GM21717 (cell line): ENCODE results near the gene SDF4.

Source experiments
- ATAC-seq: cut with Tn5 transposase; IDR thresholded peaks from one replicate; pipeline ENCODE4 v1.9.1; 2021; ENCODE audit warnings: mild to moderate bottlenecking, moderate library complexity; ENCODE audit not compliant: unreplicated experiment

The SDF4 gene

DNA sequence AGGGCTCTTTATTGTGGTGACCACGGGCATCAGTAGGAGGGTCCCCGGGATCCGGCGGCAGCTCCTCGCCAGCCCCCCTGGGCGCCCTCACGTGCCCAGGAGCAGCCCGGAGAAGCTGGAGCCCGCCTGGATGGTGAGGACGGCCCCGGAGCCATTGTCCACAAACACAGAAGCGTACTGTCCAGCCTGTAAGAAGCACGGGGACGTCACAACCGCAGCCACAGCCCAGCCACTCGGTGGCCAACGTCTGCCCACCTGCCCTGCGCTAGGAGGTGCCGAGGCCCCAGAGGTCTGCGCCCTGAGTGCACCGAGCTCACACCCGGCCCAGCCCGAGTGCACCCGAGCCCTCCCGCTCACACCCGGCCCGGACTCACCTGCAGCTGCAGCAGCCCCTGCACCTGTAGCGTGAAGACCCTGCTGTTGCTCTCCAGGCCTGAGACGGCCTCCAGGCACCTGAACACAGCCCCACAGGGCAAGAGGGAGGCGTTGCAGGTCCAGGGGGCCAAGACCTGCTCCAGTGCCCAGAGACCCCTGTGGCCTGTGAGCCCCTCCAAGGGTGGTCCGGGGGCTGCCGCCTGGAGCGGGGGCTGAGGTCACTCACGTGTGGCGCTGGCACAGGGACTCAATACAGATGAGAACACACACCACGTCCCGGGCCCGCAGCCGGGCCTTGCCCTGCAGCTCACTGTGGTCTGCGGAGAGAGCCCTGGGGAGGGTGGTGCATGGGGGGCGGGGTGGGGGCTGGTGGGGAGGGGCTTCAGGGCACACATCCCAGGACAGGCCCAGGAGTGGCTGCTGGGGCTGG lies 10.9 kb upstream of the SDF4 start:
- ATAC-seq: no peak

- ATAC-seq: no peak
These were observed 9.9 kb upstream of the SDF4 start for GRCh38 chr1:1241588-1242219.

GRCh38 chr1:1240822-1241587 lies 9.2 kb upstream of the SDF4 start:
- no peak for ATAC-seq

DNA sequence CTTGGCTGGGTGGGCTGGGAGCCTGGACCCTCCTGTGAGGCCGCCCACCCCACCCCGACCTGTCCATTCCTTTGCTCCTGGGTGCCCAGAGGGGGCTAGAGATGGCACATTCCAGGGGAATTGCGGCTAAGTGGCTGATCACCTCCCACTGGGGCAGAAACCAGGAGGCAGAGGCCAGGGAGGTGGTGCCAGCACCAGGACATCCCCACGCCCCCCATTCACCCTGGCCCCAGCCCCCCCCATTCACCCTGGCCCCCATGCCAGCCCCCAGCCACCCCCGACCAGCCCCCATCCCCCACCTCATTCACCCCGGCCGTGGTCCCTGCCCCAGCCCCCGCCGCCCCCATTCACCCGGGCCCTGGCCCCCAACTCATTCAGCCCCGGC lies 8.5 kb upstream of the SDF4 start:
- ATAC-seq: no peak

DNA sequence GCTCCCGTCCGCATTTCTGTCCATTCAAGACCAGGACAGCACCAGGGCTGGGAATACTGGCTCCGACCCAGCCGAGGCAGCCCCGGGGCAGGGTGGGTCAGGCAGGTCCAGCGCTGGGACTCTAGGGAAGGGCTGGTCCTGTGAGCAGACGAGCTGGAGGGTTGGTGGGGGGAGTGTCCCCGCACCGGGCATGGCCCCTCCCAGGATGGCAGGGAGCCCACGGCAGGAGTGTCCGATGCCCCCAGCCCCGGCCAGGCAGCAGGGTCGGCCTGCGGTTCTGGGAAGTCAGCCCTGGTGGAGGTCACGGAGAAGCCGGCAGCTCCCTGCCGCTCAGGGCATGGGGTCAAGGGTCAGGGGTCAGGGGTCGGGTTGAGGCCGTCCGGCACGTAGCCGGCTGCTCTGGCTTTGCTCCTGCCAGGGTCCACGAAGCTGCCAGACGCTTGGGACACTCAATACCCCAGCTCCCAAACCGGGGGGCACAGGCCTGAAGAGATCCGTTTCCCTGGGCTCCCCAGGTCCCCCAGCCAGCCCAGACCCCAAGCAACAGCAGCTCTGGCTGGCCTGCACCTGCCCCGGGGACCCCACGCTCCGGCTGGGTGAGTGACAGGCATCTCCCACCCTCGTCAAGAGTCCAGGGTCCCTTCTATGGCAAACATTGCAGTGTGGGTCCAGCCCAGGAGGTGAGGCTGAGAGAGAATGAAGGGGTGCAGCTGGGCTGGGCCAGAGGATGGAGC lies 8.0 kb upstream of the SDF4 start:
- no peak for ATAC-seq

DNA sequence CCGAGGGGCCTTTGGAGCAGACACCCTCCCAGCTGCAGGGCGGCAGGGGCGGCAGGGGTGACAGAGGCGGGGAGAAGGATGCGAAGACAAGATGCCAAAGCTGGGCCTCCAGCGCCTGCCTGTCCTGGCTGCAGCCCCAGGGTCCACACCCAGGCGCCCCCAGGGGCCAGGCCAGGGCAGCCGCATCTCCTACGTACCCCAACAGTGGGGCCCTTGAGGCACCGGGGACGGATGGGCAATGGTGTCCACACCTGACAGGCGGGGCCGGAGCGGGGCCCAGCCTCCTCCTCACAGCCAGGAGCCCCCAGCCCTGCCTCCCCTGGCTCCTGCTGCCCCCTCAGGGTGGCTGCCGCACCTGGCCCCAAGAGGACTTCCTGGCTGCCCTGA lies 7.4 kb upstream of the SDF4 start:
- ATAC-seq: no peak

GRCh38 chr1:1238702-1239178 lies 6.9 kb upstream of the SDF4 start:
- ATAC-seq: no peak

DNA sequence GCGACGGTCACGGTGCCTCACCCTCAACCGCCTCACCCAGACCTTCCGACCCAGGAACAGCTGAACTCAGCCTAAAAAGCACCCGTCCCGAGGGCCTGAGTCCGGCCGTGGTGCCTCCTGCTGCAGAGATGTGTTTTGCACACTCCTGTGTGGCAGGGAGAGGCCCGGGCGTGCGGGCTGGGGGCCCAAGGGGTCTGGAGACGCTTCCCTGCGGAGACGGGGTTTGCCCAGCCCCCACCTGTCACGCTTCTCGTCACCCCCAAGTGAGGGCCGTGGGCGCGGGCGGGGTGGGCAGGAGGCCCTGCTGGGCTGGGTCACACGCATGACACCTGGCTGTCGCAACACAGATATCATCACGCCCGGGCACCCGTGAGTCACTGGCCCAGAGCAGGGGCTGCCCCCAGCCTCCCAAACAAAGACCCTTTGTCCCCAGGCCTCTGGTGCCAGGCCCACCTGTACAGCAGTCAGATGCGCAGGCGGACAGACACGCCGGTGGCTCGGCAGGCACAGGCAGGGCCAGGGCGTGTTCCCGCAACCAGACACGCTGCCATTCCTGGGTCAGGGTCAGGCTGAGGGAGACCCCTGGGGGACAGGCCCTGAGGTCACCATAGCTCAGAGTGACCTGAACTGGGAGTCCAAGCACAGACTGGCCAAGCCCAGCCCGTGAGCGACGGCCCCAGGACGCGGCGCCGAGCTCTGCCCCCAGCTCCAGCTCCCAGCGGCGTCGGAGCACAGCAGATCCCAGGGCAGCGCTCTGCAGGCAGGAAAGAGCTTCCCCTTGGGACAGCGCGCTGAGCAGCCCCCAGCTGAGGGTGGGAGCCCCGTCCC lies 6.3 kb upstream of the SDF4 start:
- ATAC-seq: no peak

DNA sequence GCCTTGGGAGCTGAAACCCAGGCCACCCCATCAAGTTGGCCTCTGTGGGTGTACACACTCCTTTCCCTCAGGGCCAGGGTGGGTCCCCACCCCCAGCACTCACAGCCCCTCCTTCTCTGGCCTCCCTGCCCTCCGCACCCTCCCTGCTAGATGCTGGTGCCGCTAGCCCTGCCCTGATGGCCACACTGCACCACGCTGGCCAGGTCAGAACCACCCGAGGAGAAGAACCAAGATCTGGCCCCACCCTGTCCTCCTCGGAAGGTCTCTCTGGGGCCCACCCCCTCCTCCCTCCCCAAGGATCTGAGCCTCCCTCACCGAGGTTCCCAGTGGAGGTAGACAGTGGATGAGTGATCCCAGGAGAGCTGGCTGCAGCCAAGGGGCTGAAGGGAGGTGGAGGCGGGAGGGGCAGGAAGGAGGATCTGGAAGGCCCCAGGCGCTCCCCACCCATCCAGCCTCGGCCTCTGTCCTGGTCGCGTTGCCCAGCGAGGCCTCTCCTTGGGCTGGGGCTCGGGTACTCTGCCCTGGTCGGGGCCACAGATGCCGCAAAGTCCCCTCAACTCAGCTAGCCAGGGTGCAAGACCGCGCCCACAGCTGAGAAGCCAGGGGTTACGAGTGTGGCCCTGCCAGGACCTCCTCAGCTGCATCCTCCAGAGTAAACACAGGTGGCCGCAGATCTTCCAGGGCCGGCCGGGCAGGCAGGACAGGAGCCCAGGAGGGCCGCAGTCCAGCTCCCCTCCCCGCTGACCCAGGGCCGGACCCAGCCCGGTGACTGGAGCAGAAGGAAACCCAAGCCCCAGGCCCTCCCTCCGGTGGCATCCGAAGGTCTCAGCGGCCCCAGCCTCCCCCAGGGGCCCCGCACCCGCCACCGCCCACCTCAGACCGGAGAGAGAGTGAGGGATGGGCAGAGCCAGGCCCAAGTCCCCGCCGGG lies 5.4 kb upstream of the SDF4 start:
- no peak for ATAC-seq

DNA sequence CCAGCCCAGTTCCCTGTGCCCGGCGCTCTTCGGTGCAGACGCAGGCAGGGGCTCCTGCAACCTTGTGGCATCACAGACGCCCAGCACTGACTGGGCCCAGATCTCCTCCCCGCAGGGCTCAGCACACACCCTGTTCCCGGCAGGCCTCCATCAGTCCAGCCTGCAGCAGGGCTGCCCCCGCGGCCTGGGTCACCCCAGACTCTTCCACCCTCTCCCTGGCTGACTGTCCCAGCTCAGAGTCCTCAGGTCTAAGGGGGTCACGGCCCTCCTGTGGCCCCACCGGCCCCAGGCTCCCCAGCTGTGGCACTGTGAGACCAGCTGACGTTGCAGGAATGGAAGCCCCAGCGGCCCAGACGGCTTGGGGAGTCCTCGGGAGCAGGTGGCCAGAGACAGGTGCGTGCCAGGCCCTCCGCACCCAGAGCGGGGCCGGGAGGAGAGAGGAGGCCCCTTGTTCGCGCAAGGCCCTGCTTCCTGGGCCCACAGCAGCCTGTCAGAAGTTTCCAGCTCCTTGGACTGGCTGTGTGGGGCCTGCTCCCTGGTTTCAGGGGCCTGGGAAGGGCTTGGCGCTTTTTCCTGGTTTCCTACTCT lies 4.5 kb upstream of the SDF4 start:
- ATAC-seq: no peak

GRCh38 chr1:1235016-1235744 lies 3.4 kb upstream of the SDF4 start:
- ATAC-seq: no peak

DNA sequence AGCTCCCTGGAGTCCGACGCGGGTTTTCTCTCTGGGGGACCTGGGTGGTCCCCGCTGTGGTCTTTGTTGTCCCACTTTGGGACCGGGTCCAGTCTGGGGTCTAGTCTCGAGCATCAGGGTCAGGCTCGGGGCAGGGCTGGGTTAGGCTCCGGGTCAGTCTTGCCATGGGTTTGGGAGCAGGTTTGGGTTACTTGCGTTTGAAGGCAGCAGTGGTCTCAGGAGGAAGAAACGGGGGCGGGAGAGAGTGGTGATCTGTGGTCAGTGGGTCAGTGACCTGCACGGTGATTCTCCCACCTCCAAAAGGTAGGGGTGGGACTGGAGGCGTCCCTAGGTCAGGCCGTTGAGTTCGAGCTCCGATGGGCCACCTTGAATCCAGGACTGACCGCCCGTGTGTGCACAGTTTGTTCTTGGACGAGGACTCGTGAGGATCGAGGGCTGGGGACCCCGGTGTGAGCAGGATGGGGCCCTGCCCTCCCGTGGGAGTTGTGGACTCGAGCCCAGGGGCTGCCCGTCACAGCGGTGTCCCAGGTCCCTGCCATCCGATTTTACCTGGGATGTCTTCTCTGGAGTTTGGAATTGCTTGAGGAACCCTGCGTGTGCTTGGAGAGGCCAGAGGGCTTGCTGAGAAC lies 2.5 kb upstream of the SDF4 start:
- no peak for ATAC-seq

DNA sequence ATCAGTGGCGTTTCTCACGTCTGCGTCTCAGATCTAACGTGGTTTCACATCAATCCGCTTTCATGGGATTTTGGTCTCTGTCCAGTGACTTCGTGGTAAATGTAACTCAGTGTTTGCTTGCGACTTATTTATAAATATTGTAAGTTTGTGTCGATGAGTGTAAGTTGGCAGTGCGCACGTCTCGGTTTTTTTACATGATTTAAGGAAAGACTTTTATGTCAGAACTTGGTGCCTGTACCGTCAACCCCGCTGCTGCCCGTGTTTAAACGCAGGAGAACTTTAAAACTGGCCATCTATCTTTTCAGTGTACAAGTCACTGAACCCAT lies 1.7 kb upstream of the SDF4 start:
- ATAC-seq: no peak

DNA sequence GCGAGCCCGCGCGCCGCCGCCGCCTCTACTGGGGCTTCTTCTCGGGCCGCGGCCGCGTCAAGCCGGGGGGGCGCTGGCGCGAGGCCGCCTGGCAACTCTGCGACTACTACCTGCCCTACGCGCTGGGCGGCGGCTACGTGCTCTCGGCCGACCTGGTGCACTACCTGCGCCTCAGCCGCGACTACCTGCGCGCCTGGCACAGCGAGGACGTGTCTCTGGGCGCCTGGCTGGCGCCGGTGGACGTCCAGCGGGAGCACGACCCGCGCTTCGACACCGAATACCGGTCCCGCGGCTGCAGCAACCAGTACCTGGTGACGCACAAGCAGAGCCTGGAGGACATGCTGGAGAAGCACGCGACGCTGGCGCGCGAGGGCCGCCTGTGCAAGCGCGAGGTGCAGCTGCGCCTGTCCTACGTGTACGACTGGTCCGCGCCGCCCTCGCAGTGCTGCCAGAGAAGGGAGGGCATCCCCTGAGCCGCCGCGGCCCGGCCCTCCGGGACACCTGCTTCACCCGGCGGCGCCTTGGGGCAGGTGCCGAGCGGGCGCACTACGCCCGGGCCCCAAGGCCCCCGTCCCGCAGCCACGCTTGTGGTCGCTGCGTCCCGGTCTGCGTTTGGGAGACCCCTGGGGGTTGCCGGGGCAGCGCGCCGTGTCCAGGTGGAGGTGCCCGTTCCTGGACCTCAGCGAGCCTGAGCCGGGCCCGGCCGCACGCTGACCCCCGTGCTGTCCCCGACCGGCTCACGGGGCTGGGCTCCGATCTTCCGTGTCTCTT lies 1.2 kb upstream of the SDF4 start:
- ATAC-seq: no peak

- ATAC-seq: peak; percentile 5
These were observed 501 bp upstream of the SDF4 start, which contains the start of gene B3GALT6 for GRCh38 chr1:1232208-1232795. TSS of gene B3GALT6 (plus strand) at chr1:1232237. CDS start at chr1:1232279, 42 bp downstream.

DNA sequence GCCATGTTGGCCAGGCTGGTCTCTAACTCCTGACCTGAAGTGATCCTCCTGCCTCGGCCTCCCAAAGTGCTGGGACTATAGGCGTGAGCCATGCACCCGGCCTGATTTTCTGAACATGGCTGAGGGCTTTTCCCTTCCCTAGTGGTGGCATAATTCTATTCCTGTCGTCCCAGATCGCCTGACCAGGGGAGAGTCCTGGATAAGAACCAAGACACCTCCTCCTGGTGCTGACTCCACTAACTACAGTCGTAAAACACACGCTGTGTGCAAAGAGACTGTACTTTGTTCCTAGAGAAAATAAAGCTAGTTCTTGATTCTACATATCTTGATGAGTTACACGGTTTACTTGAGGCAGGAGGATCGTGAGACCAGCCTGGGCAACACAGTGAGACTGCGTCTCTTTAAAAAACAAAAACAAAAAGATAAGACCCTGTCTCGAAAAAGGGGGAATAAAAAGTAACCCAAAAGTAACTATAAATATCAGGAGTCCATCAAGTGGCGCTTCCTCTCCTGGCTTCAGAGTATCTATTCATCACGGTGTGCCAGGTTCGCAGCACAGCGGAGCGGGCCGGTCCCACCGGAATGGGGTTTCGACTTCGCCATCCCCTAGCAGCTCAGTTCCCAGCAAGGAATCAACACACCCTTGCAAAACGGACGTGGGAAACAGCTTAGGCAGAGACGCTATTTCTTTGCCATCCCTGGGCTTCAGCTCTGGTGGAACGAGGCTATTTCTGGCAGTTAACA lies 973 bp downstream of the SDF4 start:
- ATAC-seq: no peak
